Endothelial cell of umbilical vein (primary cell): ENCODE results near the gene TBC1D5. TPM values are rescaled to one million over a fixed set of nuclear protein-coding genes. Genes with fewer than 3 reads are reported as not detected.

Experiments
- BruUV-seq: library from RNA; stranded (reverse); fragments of 400-500 nt; replicated peaks from 2 replicates; lab custom pipeline; 2021; lab: Mats Ljungman, UMichigan
- CTCF ChIA-PET: fragments of 300-600, 350-600 bp; sonication (Branson Sonifier 250); formaldehyde crosslinking; loops from one replicate; lab custom pipeline; 2021; ENCODE audit warnings: antibody characterized with exemption, inconsistent platforms; lab: Charles Lee
- POLR2A ChIA-PET: fragments of 300-600, 350-600 bp; sonication (Branson Sonifier 250); formaldehyde crosslinking; loops from one replicate; lab custom pipeline; 2021; ENCODE audit warnings: antibody characterized with exemption, inconsistent platforms; lab: Charles Lee
- DNase-seq: peaks from one replicate; pipeline ENCODE4 v3.0.0-alpha.2; 2011; ENCODE audit warnings: low read depth, low spot score
- FAIRE-seq: peaks from 2 replicates; lab custom pipeline; 2011; peaks lifted over from hg19 to GRCh38; lab: Jason Lieb, UNC
- H2AFZ ChIP-seq: 2 replicates; pipeline ENCODE4 v1.6.0; 2012; ENCODE audit warnings: low read depth, low read length, control low read depth, inconsistent platforms
- H3K27ac ChIP-seq: 2 replicates; pipeline ENCODE4 v1.5.1; 2011; ENCODE audit warnings: low read depth, mild to moderate bottlenecking, control low read depth, low read length, moderate library complexity; ENCODE audit not compliant: insufficient read depth
- H3K27me3 ChIP-seq, 2 experiments: 2 replicates each; pipeline versions ENCODE4 v1.6.0 to v1.6.1; 2011; ENCODE audit warnings: low read length in 2 of 2, mixed read lengths in 1 of 2; ENCODE audit not compliant: control insufficient read depth in 2 of 2, insufficient read depth in 2 of 2
- H3K36me3 ChIP-seq, 2 experiments: 2 replicates in 1 of 2; 3 replicates in 1 of 2; pipeline ENCODE4 v1.5.1; 2011; ENCODE audit warnings: low read length in 2 of 2, mild to moderate bottlenecking in 1 of 2, moderate library complexity in 1 of 2; ENCODE audit not compliant: control insufficient read depth in 2 of 2, insufficient read depth in 2 of 2; ENCODE audit errors: extremely low read depth in 1 of 2
- H3K4me1 ChIP-seq: 3 replicates; pipeline ENCODE4 v1.5.1; 2011; ENCODE audit warnings: mild to moderate bottlenecking, low read length; ENCODE audit not compliant: control insufficient read depth, insufficient read depth; ENCODE audit errors: extremely low read depth
- H3K4me2 ChIP-seq: 2 replicates; pipeline ENCODE4 v1.6.1; 2011; ENCODE audit warnings: low read length, control low read depth, mixed read lengths; ENCODE audit not compliant: insufficient read depth
- H3K4me3 ChIP-seq, 3 experiments: fragments of 200-600 bp in 1 of 3; sonication (generic), shearing (Covaris generic) in 1 of 3; replicated peaks in 1 of 3; 2 replicates each; pipeline ENCODE4 v1.5.1; 2011 to 2016; ENCODE audit warnings: control low read depth in 3 of 3, low read length in 3 of 3, mild to moderate bottlenecking in 2 of 3, inconsistent platforms in 1 of 3, low read depth in 1 of 3, moderate library complexity in 1 of 3; ENCODE audit not compliant: insufficient read depth in 1 of 3
- H3K79me2 ChIP-seq: 2 replicates; pipeline ENCODE4 v1.6.0; 2012; ENCODE audit warnings: low read length, inconsistent platforms; ENCODE audit not compliant: control insufficient read depth, insufficient read depth
- H3K9ac ChIP-seq: replicated peaks from 2 replicates; pipeline ENCODE3; 2011; ENCODE audit warnings: low read length, control low read depth; ENCODE audit not compliant: insufficient read depth; ENCODE audit errors: extremely low read depth
- H3K9me1 ChIP-seq: replicated peaks from 3 replicates; pipeline ENCODE4 v1.6.0; 2011; ENCODE audit warnings: mild to moderate bottlenecking, low read length; ENCODE audit not compliant: control insufficient read depth, insufficient read depth; ENCODE audit errors: extremely low read depth
- H3K9me3 ChIP-seq: replicated peaks from 2 replicates; pipeline ENCODE4 v1.5.1; 2012; ENCODE audit warnings: low read length, inconsistent platforms; ENCODE audit not compliant: control insufficient read depth, insufficient read depth
- H4K20me1 ChIP-seq: replicated peaks from 2 replicates; pipeline ENCODE3; 2011; ENCODE audit warnings: mild to moderate bottlenecking, low read length; ENCODE audit not compliant: control insufficient read depth, insufficient read depth; ENCODE audit errors: extremely low read depth
- EZH2 ChIP-seq: IDR thresholded peaks from 2 replicates; pipeline ENCODE4 v1.6.1; 2012; ENCODE audit warnings: borderline replicate concordance, low read depth, mild to moderate bottlenecking, moderate library complexity, low read length, inconsistent platforms; ENCODE audit not compliant: severe bottlenecking
- FOS ChIP-seq: IDR thresholded peaks from 2 replicates; pipeline ENCODE4 v1.6.1; 2011; ENCODE audit warnings: mild to moderate bottlenecking, low read length, moderate library complexity, borderline replicate concordance; ENCODE audit not compliant: insufficient read depth
- GATA2 ChIP-seq: IDR thresholded peaks from 2 replicates; pipeline ENCODE4 v1.7.0; 2011; ENCODE audit warnings: low read depth, mild to moderate bottlenecking, moderate library complexity, mixed read lengths, low read length; ENCODE audit not compliant: insufficient read length, insufficient read depth
- JUN ChIP-seq: IDR thresholded peaks from 2 replicates; pipeline ENCODE4 v1.6.1; 2011; ENCODE audit warnings: borderline replicate concordance, low read depth; ENCODE audit not compliant: insufficient read length, insufficient read depth
- MAX ChIP-seq: IDR thresholded peaks from 2 replicates; pipeline ENCODE4 v1.6.1; 2011; ENCODE audit not compliant: insufficient read depth, insufficient read length
- MYC ChIP-seq: IDR thresholded peaks from one replicate; pipeline ENCODE4 v1.6.1; 2011; ENCODE audit warnings: mild to moderate bottlenecking, low read depth, low read length
- POLR2AphosphoS5 ChIP-seq: IDR thresholded peaks from 2 replicates; pipeline ENCODE4 v1.6.1; 2012; ENCODE audit warnings: low read depth, mild to moderate bottlenecking, control low read depth, low read length, moderate library complexity; ENCODE audit not compliant: insufficient read depth
- dilution Hi-C: fragments of 300-500 bp; cut with MboI; formaldehyde crosslinking; loops from one replicate; pipeline ENCODE4 v1.15.0; 2019; ENCODE audit warnings: low sequenced_read_pairs; ENCODE audit not compliant: extremely low pct_ligation_motif_present
- intact Hi-C: fragments of 100-400 bp; cut with micrococcal nuclease; formaldehyde crosslinking; loops from one replicate; pipeline ENCODE4 v1.10.0; 2022
- polyA plus RNA-seq, 4 experiments: library from polyadenylated mRNA; depleted of rRNA in 3 of 4; stranded (reverse) in 3 of 4; unstranded in 1 of 4; fragments of >200 nt; gene quantifications; 2 replicates each; pipeline versions ENCODE4 v1.2.1 to v1.2.3, GENCODE V29; 2011 to 2012; ENCODE audit warnings: missing spikeins in 1 of 4
- total RNA-seq: library from RNA; stranded (reverse); gene quantifications from 2 replicates; pipeline ENCODE4 v1.2.3, GENCODE V29; 2021

Gene TBC1D5
- total and polyA plus RNA-seq, 2 donors (not counting 3 experiments of a cell fraction or from before 2014, with no cell fraction given): 17.5 to 44.7 TPM

- FAIRE-seq (no peak), DNase-seq (no peak)
- no peaks in the 10 kb centered on the region for H3K9me1 ChIP-seq
- H4K20me1 ChIP-seq: no peaks in the 10 kb centered on the region
- H3K27me3 ChIP-seq: no peaks in the 10 kb centered on the region
- ChIA-PET POLR2A (no interaction called here), CTCF (no interaction called here)
- no peaks in the 10 kb centered on the region for H3K36me3 ChIP-seq
- H3K27ac ChIP-seq: no peak overlapping the region
- BruUV-seq: no TSS peak
- no peak overlapping the region for H2AFZ ChIP-seq
- H3K79me2 ChIP-seq: no peaks in the 10 kb centered on the region
- intact Hi-C loops (no loop called here), dilution Hi-C loops (no loop called here)
- no peak overlapping the region for H3K4me3 ChIP-seq
- H3K9ac ChIP-seq: no peak overlapping the region
- no peak for TF ChIP-seq FOS
- no peak for TF ChIP-seq MAX
- no peak for TF ChIP-seq JUN
- no peak for TF ChIP-seq EZH2
- TF ChIP-seq GATA2: no peak
- no peak for TF ChIP-seq POLR2AphosphoS5
- H3K9me3 ChIP-seq: no peaks in the 10 kb centered on the region
- no peaks in the 10 kb centered on the region for H3K4me1 ChIP-seq
- H3K4me2 ChIP-seq: no peak overlapping the region
Measured at GRCh38 chr3:17402442-17402841, 340.0 kb downstream of the TBC1D5 start.

DNA sequence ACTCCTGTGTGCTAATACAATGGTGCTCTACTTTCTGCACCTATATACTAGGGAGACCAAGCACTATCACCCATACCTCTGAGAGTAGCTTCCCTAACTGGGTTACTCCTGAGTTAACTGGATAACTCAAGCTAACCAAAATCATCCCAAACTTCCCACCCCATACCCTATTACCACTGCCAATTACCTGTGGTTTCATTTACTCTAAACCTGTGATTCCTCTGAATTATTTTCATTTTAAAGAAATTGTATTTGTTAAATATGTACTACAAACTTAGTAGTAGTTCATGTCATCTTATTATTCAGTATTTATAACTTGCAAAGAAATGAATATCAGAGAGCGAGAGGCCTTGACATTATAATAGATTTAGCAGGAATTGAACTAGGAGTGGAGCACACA lies 340.5 kb downstream of the TBC1D5 start:
- H3K4me2 ChIP-seq: no peak overlapping the region
- dilution Hi-C loops: no loop called here
- H4K20me1 ChIP-seq: no peaks in the 10 kb centered on the region
- POLR2A ChIA-PET: no interaction called here
- no peak overlapping the region for H3K27ac ChIP-seq
- H3K9me1 ChIP-seq: no peaks in the 10 kb centered on the region
- peak; percentile 91 for TF ChIP-seq EZH2
- no peak for TF ChIP-seq MYC
- TF ChIP-seq MAX: no peak
- no peaks in the 10 kb centered on the region for H3K9me3 ChIP-seq
- H3K36me3 ChIP-seq: no peaks in the 10 kb centered on the region
- no peak overlapping the region for H3K9ac ChIP-seq
- no peak for FAIRE-seq
- H3K4me3 ChIP-seq: no peak overlapping the region
- intact Hi-C loops: no loop called here
- CTCF ChIA-PET: no interaction called here
- H3K4me1 ChIP-seq: no peaks in the 10 kb centered on the region
- no TSS peak for BruUV-seq
- H2AFZ ChIP-seq: no peak overlapping the region
- no peak for DNase-seq
- H3K79me2 ChIP-seq: no peaks in the 10 kb centered on the region
- no peaks in the 10 kb centered on the region for H3K27me3 ChIP-seq
